NCI-H1417 treated with DMSO at 0.1 percent for 48 hours (cell line): ENCODE measurements around the gene MAPK9.

ENCODE experiments used
- DNase-seq: peaks from one replicate; lab custom pipeline; 2025; lab: John Stamatoyannopoulos, UW

The MAPK9 gene

DNA sequence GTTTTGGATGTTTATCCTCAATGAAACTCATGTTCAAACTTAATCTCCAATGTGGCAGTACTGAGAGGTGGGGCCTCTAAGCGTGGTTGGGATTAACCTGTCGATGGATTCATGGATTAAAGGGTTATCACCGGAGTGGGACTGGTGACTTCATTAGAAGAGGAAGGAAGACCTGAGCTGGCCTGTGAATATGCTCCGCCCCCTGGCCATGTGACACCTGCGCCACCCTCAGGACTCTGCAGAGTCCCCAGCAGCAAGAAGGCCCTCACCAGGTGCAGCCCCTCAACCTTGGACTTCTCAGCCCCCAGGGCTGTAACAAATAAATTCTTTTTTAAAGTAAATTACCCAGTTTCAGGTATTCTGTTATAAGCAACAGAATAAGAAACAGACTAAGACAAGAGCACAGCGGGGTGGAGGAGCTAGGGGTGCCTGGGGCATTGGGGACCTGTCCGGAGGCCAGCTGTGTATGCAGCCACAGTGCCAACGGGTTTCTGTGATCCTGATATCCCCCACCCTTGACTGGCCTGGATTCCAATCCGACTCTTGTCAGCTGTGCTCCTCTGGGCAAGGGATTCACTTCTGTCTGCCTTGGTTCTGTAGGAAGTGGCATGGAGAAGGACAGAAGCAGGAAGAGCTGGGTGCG is 3.2 kb upstream of the MAPK9 start:
- no peak for DNase-seq

DNA sequence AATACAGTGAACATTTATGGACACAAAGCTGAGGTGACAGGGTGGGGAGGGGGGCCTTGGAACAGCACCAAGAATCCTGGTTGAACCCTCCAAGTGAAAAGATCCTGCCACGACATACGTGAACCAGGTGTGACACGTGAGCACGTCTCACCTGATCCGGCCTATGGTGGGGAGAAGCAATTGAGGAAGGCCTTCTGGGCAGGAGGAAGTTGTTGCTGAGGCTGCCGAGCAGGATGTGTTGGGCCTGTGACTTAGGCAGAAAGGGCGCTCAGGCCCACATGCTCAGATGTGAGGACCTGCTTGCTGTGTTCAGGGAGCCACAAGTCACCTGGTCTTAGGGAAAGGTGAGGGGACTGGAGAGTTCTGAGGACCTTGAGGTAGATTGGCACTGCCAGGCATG is 2.5 kb upstream of the MAPK9 start:
- no peak for DNase-seq

DNA sequence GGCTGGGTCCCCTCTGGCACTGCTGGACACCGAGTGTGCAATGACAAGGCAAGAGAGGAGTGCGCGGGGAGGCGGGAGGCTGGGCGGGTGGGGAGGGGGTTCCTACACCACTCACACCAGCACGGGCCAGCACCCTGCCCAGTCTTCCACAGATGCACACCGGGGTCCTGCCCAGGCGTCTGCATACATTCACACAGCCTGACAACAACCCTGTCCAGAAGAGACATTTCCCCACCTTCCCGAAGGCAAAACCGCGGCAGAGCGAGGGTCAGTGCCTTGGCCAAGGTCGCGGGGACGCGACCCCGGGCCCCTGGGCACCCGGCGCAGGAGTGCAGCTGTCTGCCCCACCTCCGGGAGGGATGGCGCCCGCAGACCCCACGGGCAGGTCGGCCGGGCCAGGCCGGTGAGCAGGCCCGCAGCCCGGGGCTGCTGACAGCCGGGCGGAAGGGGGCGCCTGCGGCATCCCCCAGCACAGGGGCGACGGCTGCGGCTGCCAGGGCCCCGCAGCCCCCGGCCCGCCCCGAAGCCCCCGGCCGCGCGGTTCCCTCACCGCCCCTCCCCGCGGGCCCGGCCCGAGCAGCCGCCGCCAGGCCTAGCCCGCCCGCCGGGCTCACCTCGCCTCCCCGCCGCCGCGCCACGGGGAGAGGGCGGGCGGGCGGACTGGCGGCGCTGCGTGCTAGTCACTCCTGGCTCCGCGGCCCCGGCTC is 496 bp downstream of the MAPK9 start:
- DNase-seq, result no peak

DNA sequence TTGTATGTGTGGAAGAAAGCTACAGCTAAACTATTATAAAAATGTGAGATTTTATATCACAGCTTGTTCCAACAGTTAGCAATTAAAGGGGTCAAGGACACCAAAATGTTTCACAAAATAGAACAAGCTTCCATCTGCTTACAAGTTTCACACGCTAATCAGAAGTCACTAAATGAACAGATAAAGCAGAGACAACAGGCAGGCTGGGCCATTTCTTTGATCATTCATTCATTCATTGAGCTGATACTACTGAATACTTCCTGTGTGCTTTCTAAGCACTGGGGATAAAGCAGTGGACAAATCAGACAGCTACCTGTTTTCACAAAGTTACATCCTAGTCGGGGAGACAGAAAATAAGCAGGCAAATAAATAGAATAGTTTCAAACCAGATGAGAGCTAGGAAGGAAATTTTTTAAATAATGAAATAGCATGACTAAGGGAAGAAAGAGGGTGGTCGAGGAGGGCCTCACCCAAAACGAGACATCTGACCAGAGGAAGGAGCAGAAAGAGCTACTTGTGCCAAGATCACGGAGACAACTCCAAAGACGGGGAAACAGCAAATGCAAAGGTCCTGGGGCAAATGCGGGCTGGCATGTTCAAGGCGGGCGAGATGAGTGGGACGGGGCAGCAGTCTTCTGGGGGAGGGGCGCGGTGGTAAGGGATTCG is 1.2 kb downstream of the MAPK9 start:
- DNase-seq, result no peak

DNA sequence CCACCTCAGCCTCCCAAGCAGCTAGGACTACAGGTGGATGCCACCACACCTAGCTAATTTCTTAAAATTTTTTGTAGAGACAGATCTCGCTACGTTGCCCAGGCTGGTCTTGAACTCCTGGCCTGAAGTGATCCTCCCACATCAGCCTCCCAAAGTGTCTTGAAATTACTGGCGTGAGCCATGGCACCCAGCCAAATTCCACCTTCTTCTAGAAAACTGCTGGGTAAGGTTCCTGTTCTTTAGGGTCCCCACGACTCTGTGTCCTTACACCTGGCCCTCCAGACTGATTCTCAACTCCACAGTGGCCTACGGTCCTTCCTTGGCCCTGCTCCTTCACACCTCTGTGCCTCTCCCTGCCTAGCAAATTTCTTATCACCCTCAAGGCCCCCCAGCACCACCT is 1.9 kb downstream of the MAPK9 start:
- DNase-seq, result no peak

DNA sequence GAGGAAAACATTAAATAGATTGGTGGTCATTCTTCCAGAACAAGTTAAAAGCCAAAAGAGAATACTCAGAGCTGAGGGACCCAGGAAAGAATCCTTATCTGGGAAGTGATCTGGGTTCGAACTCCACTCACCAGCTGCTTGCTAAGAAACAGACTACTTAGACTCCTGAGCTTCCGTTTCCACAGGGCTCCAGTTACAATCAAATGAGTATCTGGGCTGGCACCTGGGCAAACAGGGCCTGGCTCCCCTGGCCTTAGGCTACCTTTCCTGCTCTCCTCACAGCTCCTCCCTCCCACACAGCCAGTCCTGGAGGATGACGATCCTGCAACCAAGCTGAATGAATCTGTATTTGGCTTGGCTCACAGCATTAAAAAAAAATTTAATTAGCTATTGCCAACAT is 2.5 kb downstream of the MAPK9 start:
- no peak for DNase-seq

DNA sequence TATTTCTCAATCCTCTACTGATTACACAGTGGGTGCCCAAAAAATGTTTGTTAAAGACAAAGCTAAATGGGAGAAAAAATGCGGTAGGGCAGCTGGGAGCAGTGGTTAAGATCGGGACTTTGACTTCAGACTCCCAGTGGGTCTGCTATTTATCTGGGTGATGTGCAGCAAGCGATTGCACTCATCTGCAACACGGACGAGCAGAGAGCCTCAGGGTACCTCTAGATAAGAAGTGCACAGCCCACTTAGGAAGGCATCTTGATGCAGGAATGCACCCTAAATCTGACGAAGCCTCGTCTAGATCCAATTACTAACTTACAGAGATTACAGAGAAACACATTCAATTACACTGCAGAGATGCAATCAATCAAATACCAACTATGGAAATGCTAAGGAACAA is 4.0 kb downstream of the MAPK9 start:
- DNase-seq, result no peak

DNA sequence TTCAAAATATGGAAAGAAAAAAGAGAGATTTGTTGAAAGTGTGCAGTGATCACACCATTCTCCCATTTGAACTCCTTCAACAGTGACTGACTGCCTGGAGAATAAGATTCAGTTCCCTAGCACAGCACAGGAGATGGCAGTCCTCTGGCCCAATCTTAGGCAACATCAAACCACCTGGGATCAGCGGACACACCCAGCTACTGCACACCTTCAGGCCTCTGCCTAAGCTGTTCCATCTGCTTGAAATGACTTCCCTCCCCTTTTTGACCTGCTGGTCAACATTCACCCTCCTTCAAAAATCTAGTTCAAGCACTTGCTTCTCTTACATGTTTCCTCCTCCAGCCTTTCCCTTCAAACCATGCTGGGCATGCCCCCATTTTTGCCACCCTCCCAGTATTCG is 4.5 kb downstream of the MAPK9 start:
- DNase-seq, result no peak

DNA sequence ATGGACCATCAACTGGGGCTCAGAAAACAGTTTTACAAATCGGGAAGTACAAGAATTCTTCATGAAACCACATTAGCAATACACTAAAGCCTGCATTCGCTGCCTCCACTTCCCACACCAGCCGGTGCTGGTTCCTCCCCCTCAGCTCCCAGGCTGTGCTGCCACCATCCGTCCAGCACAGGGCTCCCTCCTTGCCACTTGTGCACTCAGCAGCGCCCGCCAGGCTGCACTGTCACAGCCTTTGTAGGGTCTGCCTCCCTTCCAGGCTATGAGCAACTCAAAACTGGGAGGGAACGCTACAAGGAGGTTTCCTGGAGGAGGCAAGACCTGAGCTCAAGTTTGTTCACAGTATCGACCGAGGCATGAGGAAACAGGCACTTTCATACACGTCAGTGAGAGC is 7.7 kb downstream of the MAPK9 start:
- DNase-seq, result no peak

DNA sequence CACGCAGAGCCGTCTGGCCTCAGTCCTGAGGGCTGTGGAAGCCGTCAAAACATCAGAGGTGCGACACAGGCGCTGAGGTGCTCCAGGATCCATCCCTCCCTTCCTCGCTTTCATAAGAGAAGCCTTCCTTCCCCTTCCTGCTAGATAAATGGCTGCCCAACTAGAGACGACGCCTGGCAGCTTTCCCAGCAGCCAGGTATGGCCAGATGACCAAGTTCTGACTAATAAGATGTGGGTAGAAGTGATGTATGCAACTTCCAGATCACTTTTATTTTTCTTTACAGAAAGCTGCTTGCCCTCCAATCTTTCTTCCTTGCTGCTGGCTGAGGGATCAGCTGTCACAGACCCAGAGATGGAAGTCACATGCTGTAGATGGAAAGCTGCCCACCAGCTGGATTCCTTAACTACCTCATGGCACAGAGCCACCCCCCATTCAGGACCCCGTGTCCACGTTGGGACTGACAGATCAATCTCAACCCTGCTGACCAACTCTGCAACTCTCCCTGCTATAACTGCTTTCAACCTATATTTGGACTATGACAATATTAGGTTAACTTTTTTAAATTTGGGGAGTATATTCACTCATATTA is 8.8 kb downstream of the MAPK9 start:
- no peak for DNase-seq

DNA sequence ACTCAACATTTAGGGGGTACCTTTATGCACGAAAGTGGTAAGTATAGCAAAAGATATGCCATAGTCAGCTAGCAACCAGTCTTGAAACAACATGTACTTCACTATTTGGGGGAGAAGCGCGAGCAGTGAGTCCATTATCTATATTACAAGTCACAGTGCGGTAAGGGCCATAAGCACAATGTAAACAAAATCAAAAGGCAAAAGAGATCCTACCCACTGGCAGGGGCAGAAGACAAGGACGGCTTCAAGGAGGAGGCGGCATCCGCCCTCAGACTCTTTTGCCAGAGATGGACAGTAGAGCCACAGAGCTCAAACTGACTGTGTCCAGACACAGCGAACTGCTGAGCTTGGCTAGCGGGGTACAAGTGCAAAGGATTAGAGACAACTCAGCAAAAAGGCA is 9.6 kb downstream of the MAPK9 start:
- DNase-seq, result no peak

DNA sequence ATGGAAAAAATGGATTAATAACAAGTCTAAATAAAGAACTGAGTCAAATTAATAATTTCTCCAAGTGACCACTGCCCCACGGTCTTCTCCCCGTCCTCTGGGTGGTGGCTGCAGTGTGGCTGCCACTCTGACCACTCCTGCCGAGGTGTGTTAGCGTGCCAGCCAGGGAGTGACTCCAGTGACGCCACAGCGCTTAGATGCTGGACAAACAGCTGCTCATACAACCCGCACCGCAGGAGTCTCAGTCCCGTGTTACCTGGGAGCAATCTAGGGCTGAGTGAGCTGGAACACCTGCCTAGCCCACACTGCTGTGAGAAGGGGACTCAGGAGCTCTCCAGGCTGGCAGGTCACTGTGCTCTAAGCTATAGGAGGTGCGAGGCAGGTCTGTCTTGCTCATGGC is 10.2 kb downstream of the MAPK9 start:
- DNase-seq, result peak; percentile 52

DNA sequence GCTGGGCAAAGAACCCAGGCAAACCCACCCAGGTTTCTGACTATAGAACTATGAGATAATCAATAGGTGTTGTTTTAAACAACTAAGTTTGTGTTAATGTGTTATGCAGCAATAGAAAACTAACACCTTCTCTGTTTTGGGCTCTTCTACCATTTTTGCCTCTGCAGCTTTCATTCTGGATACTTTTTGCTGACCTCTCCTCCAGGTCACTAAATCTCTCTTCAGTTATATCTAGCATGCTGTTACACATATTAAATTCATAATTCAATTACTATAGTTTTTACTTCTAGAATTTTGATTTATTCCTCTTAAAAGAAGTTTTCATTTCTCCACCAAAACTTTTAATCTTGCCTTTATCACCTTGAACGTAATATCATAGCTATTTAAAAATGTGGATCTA is 17.2 kb downstream of the MAPK9 start:
- DNase-seq, result no peak

DNA sequence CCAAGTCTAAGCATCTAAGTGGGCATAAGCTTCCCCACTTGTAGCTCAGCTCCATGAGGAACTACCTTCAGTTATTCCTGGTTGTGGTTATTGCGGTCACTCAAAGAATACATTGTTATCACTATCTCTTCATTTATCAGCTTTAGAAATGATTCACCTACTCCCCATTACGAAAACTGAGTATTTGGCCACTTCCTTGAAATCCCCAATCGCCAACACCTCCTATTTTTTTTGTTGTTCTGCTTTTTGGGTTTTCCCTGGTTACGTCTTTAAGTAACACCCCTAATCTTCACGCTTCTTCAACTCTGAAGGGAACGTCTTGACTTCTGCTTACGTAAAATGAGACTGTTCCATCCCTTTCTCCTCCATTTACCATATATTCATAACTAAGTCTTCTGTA is 20.7 kb downstream of the MAPK9 start:
- DNase-seq, result no peak

DNA sequence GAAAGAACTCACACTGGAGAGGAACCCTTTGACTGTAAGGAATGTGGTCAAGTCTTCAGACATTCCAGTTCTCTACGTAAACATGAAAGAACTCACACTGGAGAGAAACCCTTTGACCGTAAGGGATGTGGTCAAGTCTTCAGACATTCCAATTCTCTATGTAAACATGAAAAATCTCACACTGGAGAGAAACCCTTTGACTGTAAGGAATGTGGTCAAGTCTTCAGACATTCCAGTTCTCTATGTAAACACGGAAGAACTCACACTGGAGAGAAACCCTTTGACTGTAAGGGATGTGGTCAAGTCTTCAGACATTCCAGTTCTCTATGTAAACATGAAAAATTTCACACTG is 32.6 kb downstream of the MAPK9 start:
- no peak for DNase-seq

DNA sequence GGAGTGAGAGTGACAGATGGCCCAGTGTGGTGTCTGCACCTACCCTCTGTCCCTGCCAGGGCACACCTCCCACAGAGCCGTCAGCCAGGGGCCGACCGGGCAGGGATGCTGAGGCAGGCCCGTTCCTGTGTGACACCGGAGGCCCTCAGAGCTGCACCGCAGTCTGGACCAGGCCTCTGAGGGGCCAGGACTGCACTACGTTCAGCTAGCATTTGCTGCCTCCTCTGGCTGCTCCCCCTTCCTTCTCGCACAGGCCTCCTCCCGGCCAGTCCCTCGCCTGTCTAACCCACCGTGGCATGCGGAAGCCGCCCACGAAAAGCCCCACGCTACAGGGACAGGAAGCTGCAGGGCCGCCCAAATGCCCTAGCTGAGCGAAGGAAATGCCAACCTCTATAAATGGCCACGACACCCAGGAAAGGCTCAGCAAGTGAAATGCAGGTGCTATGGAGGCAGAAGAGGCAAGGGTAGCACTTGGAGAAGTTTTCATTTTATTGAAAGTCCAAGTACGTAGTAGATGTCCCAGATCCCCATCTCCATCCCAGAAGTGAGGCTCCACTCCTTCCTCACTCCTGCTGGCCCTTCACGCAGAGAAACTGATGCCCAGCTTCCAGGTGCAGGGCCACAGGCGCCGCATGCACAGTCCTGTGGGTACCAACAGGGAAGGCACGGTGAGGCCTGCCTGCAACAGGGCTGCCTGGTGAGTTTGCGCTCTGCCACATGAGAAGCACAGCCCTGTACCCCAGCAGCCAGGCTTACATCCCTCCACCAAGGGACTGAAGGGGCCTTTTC is 38.7 kb downstream of the MAPK9 start:
- no peak for DNase-seq

DNA sequence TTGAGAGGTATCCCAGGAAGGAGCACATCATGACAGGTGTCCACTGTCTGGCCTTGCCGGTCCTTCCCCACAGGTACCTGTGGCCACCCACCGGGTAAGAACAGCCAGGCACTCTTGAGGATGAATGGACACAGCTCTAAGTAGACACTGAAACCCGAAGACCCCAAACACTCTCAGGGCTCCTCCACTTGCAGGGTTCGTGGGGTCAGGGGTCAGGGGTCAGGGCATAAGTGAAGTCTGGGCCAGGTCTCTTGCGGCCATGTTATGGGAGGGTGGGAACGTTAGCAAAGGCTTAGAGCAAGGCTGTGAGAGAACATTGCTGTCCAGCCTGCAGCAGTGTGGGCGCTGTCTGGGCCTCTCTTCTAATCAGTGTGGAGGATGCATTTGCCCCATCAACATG is 40.0 kb downstream of the MAPK9 start:
- DNase-seq, result no peak

DNA sequence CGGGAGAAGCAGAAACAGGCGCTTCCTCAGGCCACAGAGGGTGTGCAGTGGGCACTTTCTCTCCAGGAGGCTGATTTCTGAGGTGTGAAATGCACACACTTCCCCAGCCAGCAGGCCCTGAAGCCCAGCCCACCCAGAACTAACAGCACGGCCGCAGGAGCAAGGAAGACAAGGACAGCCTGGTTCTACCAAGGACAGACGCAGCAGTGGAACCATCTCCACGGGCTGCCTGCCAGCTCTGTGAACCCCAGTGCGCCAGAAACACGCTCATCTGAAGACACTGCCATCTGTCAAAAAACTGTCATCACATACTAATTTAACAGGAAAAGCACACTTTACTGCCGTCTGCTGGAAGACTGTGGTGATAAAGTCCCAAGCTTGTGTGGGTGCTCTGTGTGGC is 40.7 kb downstream of the MAPK9 start:
- DNase-seq, result no peak

DNA sequence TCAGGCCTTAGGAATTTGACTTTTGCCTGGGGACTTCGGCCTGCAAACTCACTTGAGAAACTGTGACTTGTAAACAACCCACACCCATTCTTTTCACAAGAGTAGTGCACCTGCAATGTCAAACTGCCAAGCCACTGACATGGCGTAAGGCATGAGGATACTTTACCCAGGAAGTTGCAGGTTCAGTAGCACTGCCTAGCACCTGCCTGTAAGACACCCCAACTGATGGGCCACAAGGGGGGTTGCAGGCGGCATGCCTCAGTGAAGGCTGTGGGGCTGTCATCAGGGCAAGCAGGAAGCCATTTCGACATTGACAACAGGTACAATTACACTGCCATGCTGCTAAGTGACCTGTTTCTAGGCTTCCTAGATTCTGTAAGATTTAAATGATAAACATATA is 41.6 kb downstream of the MAPK9 start:
- no peak for DNase-seq

DNA sequence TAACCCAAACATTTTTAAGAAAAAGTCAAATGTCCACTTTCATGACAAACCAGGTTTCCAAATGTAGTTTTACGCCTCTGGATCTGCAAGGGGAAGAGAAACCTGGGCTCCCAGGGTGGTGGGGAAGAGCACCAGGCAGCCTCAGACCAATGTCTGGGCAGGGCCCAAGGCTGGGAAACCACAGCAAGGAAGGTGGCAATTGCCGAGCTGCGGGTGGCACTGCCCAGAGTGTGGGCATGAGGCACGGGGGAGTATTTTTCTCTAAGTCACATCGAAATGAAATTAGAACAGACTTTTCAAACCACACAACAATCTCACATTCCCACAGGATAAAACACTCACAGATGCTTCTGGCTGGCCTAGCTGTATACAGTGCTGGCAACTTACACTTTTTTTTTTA is 50.3 kb downstream of the MAPK9 start:
- no peak for DNase-seq

DNA sequence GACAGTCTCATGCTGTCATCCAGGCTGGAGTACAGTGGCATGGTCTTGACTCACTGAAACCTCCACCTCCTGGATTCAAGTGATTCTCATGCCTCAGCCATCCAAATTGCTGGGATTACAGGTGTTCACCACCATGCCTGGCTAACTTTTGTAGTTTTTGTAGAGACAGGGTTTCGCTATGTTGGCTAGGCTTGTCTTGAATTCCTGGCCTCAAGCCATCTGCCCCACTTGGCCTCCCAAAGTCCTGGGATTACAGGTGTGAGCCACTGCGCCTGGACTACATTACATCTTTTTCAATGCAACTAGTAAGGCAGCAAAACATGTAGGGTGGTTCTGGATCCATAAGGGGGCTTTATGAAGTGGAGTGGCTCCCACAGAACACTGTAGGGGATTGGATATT is 53.3 kb downstream of the MAPK9 start:
- no peak for DNase-seq

DNA sequence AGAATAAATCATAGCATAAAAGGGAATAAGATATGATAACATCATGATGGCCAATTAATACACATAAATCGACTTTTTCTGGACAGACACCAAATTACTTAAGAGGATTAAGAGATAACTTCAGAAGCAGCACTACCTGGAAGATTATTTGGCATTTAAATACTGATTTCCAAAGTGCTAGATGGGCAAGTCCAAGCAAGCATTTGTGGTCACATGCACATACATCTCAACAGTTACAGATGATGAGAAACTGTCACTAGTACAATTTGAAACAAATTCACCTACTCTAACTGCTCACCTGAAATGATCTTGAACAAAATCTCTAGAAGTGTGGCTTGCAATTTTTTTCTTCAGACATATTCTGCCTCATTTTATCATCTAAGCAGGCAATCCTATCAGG is 56.0 kb downstream of the MAPK9 start:
- DNase-seq, result no peak

DNA sequence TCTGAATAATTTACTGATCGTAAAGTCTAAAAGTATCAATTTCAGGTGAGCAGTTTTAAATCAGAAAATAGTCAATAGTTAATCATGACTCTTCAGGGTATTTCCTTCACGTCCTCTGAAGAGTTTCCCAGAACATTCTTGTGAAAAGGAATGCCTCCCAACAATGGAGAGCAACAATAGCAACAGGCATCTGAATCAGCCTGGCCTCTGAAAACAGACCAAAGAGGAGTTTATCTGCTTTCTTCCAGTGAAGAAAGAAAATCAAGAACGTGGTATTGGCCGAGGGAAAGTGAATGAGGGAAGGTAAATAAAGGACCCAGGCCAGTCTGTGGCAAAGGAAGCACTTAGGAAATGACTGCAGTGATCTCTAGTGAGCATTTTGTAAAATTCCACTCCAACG is 56.8 kb downstream of the MAPK9 start:
- DNase-seq, result no peak
